GM18526 (cell line): ENCODE data around the gene OXSR1.

ENCODE experiments used
- POLR2A ChIP-seq: IDR thresholded peaks from 3 replicates; pipeline ENCODE4 v1.6.1; 2011; ENCODE audit not compliant: insufficient read length; ENCODE audit errors: extremely low read depth

The OXSR1 gene

DNA sequence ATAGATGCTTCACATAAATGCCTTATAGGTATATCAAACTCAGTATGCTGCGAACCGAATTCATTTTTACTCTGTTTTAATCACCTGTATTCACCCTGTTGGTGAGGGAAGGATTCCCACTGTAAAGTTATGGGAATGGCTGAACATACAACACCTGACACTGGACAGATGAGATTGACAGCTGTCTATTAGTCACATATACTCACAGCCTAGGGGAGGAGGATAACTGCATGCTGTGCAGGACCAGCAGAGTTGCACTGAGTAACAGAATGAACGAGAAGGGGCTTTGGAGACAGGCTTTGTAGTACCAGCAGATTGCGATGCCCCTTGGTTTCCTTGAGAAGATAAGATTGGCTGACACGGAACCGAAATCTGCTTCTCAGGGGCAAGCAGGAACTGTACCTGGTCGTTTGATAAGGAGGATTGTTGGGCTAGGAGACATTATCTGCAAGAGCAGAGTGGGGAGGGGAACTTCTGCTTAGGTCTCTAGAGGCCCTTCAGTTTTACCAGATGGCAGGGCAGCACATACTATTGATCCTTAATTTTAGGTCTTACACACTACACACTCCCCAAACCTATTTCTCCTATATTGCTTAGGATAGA, 56.8 kb downstream of the OXSR1 start:
- TF ChIP-seq POLR2A, result no peak

DNA sequence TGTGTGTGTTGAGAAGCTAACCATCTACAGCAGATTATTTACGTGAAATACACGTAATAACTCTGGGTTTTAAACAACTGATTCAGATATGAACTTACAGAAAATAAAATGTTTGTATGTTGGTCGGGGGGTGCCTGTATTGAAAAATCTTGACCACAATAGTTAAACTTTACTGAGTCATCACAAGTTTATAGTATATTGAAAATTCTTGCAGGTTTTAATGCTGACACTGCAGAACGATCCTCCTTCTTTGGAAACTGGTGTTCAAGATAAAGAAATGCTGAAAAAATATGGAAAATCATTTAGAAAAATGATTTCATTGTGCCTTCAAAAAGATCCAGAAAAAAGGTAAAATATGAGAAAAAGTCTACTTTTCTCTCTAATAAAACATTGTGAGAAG, 59.0 kb downstream of the OXSR1 start:
- no peak for TF ChIP-seq POLR2A

DNA sequence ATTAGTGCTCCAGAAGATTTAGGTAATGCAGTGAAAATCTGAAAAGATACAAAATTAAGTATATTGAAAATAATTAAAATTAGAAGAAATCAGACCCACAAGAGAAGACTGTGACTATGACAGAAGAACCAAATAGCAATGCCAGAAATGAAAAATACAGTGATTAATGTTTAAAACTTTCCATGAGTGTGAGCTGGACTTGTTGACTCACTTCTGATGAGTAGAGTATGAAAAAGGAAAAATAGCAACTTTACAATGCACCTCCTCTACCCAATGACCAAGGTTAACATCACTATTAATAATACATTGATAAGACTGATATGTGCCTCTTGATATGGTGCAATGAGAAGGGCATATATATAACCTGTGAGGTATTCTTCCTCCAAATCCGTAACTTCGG, 60.9 kb downstream of the OXSR1 start:
- no peak for TF ChIP-seq POLR2A

DNA sequence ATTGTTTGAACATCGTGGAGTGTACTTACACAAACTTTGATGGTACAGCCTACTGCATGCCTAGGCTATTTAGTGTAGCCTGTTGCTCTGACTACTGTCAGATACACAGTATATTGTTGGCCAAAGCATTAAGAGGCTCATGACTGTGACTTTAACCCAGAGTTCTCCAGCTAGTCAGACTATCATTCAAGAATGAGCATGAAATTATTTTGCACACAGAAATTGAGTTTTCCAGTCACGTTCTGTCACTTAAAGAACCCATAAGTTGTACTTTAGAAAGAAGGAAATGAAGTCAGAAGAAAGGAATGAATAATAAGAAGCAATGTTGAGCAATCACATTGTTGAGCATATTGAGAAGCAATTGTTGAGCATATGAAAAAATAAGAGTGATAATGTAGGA, 62.7 kb downstream of the OXSR1 start:
- TF ChIP-seq POLR2A, result no peak

DNA sequence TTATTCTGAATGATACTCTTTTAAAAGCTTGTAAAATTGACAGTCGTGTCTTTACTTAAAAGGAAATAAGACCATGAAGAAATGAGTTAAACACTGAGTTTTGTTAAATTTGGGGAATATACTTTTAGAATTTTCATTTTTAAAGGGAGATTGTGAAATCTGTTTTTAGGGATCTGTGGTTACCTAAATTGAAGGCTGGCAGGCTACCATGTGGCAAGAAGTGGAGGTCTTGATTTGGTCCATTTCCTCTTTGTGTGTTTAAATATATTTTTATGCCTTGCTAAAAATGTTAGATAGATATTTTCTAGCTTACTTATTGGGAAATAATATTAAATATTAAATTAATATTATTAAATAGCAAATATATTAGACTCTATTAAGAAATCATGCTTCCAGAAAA, 63.7 kb downstream of the OXSR1 start:
- no peak for TF ChIP-seq POLR2A

DNA sequence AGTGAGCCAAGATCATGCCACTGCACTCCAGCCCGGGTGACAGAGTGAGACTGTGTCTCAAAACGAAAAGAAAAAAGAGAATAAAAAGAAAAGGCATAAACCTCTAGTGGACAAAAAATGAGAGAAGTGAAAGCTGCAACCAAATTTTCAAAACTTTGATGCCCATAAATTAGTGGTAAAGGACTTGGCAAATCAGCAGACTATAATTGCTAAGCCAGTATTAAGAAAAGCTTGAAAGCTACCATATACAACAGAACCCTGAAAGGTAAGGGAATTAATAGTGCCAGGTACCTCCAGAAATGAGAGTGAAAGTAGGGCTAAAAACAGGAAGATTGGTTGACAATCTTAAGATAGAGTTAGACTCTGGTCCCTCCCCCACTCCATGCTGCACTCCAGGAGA, 67.4 kb downstream of the OXSR1 start:
- no peak for TF ChIP-seq POLR2A

DNA sequence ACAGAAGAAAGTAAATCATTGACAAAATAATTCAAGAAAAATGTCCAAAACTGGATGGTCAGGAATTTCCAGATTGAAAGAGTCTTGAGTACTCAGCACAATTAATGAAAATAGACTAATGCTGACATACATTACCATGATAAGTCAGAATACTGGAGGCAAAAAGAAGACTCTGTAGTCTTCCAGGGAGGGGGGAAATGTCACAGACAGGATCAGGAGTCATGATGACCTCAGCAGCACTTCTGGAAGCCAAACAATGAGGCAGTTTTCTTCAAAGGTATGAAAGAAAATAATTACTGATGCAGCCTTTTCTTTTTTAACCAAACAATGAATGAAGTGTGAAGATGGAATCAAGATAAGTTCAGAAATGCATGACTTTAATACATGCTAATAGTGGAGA, 70.1 kb downstream of the OXSR1 start:
- no peak for TF ChIP-seq POLR2A

DNA sequence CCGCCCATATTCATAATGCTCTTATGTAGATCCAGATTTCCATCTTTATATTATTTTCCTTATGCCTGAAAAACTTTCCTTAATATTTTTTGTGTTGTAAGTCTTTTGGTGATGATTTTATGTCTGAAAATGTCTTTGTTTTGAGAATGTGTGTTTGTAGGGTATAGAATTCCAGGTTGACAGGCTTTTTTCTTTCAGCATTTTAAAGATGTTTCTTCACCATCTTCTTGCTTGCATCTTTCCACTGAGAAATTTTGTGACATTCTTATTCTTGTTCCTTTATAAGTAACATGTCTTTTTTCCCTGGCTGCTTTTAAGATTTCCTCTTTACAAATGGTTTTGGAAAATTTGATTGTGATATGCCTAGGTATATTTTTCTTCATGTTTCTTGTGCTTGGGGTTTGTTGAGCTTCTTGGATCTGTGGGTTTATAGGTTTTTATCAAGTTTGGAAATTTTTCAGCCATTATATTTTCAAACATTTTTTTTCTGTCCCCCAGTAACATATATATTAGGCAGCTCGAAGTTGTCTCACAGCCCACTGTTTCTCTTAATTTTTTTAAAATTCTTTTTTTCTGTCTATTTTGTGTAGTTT, 73.2 kb downstream of the OXSR1 start:
- no peak for TF ChIP-seq POLR2A

DNA sequence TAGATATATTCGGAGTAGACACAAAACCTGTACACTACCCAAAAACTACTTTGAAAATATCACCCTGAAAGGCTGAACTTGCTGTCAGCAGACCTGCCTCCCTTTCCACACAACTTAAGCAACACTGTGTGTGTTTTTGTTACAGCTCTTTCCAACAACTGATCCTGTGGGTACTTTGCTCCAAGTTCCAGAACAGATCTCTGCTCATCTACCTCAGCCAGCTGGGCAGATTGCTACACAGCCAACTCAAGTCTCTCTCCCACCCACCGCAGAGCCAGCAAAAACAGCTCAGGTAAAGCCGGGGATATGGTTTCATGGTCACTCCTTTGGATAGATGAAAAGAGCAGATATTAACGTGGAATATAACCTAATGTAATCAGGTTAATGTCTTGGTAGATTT, 80.6 kb downstream of the OXSR1 start:
- no peak for TF ChIP-seq POLR2A

DNA sequence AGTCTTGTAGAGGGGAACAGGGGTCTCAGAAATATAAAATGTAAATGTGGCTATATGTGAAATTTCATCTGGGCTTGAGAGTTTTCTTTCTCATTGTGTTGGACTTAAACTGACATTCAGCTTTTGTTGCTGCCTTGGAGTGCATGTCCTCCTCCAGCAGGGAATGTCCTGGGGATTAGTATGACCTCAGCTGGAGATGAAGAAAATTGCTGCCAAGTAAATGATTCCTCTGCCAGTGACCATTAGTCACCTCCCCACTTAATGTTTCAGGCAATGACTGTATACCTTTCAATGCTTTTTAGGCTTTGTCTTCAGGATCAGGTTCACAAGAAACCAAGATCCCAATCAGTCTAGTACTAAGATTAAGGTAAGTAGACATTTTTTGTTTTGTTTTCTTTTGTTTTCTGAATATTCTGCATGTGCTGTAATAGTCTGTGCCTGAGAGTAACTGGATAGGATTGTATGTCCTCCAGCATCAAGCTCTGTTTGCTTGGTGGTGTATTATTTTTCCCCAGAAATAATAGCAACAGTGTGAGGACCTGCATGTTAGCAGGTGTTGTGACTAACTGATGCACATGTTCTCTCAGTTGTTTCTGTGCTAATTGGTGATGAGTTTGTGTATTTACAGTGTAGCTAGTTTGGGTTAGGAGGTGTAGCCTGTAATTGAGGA, 82.2 kb downstream of the OXSR1 start:
- no peak for TF ChIP-seq POLR2A

DNA sequence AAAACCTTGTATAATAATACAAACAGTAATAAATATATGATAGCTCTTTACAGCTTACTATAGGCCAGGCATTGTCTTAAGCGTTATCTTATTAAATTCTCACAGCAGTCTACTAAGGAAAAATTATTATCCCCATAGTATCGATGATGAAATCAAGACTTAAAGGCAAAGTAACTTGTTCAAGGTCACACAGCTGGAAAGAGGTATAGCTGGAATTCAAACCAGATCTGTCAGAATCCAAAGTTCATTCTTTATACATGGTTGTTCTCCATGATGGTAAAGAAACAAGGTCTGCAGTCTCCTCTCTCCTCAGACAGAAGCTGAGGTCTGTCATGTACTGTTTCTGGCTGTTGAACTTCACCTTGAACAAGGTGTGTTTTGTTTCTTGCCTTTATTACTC, 84.9 kb downstream of the OXSR1 start:
- TF ChIP-seq POLR2A, result no peak

DNA sequence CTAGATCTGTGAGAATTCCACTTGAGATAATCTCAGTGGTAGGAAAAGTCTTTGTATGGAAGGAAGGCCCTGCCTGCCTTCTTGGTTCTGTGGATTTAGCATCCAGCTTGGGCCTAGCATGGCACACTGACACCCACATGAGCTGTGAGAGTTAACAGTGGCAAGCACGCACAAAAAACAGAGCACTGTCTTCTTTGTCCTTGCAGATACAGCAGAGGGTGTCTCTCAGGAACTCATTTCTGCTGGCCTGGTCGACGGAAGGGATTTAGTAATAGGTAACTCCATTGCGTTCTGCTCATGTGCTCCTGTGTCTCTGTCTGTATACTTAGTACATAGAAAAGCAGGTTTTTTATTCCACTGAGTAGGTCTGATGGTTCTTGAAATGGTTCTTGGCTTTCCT, 85.9 kb downstream of the OXSR1 start:
- no peak for TF ChIP-seq POLR2A

DNA sequence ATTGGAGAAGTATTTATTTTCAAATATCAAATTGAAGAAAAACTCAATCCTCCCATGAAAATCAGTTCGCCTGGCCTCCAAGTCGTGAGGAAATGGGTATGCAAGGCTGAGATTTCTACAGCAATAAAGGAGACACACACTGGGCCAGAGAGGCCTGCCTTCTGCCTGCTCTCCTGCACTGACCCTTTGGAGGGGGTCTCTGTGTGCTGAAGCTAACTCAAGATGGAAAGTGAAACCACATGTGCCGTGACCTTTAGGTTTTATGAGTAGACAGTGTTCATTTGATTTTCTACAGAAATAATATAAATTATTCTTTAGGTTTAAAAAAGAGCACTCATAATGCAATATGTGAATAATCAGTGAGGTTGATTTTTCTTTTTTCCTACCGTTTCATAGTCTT, 88.4 kb downstream of the OXSR1 start:
- no peak for TF ChIP-seq POLR2A

DNA sequence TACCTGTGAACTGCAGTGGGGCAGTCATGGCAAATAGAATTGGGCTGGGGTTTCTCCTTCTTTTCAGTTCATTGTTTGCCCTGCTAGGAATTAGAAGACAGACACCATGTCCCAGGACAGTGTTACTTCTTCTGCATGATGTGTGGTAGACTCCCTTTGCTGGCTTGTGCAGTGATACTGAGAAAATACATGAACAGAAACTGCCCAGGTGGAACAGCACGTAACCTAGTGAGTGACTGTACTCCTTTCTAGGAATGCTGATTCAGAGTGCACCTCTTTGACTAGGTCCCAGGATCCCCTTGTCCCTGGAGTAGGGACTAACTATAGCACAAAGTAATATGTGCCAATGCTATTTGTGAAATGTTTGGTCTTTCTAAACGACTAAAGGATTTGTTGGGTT, 89.5 kb downstream of the OXSR1 start:
- TF ChIP-seq POLR2A, result no peak

DNA sequence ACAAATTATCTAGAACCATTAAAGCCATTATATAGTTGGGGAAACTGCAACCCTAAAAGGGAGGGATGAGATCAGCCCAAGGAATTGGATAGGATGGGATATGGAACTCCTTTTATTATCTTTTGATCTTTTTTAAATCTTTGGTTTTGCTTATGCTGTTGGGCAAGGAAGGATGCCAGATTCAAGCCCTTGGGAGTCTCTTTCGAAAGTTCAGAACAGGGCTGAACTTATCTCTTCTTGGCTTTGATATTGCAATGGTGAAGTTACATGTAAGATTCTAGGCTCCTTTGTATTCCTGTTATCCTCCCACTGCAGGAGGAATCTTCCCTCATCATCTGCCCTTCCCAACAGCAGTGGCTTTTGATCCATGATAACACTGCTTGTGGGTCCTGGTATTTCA, 90.3 kb downstream of the OXSR1 start:
- TF ChIP-seq POLR2A, result no peak

DNA sequence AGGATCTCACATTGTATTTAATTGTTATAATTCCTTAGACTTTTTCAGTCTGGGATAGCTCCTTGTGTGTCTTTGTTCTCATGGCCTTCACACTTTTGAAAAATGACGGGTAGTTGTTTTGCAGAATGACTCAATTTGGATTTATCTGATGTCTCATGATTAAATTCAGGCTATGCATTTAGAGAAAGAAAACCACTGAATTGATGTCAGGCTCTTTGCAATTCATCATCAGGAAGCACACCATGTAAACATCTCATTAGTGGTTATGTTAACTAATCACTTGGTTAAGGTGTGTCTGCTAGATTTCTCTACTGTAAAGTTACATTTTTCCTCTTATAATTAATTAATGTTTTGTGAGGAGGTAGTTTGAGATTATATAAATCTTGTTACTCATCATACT, 92.2 kb downstream of the OXSR1 start:
- no peak for TF ChIP-seq POLR2A

DNA sequence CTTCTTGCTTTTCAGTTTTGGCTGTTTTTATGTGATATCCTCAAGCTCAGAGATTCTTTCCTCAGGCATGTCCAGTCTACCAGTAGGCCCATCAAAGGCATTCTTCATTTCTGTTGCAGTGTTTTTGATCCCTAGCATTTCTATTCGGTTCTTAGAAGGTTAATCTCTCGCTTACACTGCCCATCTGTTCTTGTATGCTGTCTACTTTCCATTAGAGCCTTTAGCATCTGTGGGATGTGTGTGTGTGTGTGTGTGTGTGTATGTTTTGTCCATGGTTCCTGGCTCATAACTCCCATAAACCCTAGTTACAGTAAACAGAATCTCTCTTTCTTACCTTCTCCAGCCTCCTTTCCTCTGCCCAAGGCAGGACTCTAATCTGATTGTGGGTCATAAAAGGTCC, 95.1 kb downstream of the OXSR1 start:
- no peak for TF ChIP-seq POLR2A
